Middle frontal gyrus (tissue), 1 donor: ENCODE data around the gene IFIT2.
"Not testable (repeated sequence)": the region's sequence is repeated elsewhere in the genome, so short reads cannot be mapped to it uniquely, and the experiment has no call there.

ENCODE experiments used
- DNase-seq: peaks from one replicate; pipeline ENCODE4 v3.0.0-alpha.2; 2015; ENCODE audit warnings: low spot score; ENCODE audit errors: extremely low spot score

IFIT2 gene, protein sequence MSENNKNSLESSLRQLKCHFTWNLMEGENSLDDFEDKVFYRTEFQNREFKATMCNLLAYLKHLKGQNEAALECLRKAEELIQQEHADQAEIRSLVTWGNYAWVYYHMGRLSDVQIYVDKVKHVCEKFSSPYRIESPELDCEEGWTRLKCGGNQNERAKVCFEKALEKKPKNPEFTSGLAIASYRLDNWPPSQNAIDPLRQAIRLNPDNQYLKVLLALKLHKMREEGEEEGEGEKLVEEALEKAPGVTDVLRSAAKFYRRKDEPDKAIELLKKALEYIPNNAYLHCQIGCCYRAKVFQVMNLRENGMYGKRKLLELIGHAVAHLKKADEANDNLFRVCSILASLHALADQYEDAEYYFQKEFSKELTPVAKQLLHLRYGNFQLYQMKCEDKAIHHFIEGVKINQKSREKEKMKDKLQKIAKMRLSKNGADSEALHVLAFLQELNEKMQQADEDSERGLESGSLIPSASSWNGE

DNA sequence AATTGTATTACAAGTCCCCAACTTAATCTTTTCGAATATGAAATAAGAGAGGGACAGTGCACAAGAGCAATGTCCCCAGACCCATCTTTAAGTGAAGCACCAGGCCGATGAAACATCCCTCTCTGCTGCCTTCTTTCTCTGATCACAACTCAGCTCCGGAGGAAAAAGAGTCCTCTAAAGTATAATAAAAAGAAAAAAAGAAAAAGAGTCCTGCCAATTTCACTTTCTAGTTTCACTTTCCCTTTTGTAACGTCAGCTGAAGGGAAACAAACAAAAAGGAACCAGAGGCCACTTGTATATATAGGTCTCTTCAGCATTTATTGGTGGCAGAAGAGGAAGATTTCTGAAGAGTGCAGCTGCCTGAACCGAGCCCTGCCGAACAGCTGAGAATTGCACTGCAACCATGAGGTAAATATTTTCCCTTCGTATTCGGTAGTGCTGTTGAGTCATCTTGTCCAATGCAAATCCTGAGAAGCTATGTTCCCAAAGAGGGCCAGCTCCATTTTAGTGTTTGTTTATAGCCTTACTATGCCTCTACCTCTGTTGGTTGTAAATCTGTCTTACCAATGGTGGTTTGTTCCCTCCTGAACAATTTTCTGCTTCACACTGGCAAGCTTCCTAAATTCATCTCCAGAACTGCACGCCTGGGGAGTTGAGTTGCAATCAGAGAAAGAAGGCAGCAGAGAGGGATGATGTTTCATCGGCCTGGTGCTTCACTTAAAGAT lies at the start of gene IFIT2:
TSS of gene IFIT2 (plus strand) at position 326 of the 725 bp plus-strand sequence. CDS start at position 404, 78 bp downstream.
- DNase-seq: no peak

DNA sequence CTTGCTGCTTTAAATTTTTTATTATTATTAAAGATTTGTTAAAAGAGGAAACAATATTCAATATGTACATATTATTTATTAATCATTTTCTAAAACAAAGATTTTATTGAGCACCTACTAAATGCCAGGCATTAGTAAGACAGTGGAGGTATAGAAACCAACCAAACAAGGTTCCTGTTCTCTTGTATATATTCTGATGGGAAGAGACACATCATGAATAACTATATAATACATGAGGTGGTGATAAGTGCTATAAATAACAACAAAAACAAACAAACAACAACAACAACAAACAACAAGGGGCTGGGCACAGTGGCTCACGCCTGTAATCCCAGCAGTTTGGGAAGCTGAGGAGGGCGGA lies 49.6 kb upstream of the IFIT2 start:
- DNase-seq: no peak

DNA sequence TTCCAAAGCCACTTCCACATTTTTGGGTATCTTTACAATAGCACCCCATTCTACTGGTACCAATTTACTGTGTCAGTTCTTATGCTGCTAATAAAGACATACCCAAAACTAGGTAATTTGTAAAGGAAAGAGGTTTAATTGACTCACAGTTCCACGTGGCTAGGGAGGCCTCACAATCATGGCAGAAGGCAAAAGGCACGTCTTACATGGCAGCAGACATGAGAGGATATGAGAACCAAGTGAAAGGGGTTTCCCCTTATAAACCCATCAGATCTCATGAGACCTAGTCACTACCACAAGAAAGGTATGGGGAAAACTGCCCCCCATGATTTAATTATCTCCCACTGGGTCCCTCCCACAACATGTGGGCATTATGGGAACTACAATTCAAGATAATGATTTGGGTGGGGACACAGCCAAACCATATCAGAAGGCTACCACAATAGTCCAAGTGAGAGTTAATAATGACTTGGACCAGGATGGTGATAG lies 46.7 kb upstream of the IFIT2 start:
- DNase-seq: not testable (repeated sequence)

DNA sequence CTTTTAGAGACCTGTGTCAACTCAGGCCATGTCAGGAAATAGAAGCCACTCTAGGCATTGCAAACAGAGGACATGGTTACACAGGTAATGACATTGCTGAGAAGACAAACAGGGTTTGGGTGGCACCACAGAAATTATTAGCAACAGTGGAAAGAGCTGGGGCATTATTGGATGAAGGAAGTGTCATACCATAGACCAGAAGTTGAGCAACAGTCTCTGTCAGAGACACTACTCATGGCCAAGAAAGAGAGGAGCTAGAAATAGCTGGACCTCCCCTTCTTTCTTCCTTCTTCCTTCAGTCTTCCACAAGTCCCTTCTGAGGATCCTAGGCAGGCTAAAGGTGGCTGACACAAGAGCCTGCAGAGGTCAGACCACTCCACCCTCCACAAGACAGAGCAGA lies 46.1 kb upstream of the IFIT2 start:
- DNase-seq: no peak

DNA sequence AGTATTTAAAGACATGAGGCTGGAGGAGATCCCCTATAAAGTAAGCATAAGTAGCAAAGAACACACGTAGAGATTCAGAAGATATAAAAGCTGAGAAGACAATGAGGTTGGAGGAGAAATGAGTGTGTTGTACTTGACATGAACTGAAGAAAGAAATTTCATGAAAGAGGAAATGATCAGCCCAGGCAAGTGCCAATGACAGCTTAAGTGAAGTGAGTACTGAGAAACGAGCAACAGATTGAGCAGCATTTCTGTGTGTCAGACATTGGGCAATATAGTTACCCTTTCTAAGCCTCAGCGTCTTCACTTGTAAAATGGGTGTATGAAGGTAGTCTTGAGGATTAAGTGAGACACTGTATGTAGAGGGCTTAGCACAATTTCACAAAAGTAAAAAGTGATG lies 45.5 kb upstream of the IFIT2 start:
- no peak for DNase-seq

DNA sequence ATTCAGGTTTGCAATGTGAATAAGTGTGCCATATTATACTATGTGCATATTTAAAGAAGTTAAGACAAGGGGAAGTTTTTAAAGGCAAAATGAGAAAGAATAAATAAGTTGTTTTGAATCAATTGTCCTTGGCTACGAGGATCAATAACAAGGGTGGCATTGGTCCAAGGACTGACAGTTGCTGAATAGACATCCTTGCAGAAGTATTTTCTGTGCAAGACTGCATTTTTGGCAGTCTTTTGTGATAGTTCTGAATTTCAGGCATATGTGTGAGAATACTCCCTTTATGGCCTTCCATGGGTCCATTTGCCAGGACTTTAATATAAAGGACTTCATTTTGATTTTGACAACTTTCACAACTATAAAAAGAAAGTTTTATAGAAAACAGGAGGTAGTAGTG lies 44.9 kb upstream of the IFIT2 start:
- DNase-seq: no peak

DNA sequence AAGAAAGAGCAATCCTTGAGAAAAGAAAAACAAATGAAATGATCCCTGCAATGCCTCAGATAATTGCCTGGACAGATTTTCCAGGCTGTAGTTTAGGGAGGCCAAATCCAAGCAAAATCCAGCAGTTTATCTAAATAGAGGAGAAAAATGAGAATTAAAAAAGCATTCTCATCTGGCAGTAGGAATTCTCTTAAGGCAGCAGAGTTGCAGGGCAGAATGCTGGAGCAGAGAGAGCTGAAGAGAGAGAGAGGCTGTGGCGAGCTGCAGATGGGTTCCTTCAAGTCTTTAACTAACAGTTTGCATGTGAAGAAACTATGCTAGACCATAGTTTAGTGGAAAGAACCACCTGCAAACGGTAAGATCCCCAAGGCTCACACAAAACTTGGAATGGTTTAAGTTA lies 44.3 kb upstream of the IFIT2 start:
- DNase-seq: no peak

DNA sequence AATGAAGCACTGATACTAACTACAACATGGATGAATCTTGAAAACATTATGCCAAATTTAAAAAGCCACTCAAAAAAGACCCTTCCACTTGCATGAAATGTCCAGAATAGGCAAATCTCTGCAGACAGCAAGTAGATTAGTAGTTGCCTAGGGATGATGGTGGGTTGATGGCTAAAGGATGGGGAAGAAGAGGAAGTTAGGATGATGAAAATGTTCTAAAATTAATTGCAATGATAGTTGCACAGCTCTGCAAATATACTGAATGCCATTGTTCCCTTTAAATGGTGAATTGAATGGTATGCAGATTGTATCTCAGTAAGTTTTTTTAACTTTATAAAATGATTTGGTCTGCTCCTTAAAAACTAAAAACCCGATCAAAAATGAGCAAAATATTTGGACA lies 43.0 kb upstream of the IFIT2 start:
- DNase-seq: no peak

DNA sequence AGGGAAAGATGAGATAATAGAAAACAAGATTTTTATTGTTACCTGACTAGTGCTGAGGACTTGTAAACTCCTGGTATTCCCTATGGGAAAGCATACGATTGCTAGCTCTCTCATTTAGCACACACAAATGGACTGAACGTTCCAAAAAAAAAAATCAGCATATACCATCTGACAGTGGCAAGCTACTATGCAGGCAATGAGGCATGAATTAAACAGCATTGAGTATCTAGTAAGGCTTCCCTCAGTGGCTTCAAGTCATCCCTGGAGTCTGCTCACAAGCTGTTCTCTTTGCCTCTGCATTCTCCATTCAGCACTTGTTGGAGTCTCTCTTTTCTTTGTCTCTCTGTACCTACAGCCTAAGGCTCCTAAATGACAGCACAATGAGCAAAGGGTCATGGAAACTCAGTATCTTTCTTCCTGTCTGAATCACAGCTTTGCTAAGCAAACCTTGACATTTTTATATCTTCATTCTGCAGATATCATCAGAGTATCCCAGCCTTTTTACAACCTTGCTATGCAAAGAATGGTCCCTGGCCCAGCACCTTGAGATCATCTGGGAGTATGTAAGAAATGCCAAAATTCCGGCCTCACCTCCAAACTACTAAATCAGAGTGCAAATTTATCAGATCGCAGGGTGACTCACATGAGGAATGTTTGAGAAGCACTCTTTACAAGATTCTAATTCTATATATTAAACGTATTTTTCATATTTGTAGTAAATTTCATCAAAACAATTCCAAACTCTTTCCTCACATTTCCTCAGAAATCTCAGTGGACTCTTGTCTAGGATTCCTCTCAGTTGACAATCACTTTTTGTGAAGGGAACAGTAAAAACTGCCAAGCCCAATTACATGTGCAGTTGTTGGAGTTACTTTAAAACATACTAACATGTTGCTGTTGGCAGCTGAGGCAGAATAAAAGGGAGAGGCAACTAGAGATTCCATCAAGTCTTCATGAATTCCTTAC lies 39.5 kb upstream of the IFIT2 start:
- no peak for DNase-seq

DNA sequence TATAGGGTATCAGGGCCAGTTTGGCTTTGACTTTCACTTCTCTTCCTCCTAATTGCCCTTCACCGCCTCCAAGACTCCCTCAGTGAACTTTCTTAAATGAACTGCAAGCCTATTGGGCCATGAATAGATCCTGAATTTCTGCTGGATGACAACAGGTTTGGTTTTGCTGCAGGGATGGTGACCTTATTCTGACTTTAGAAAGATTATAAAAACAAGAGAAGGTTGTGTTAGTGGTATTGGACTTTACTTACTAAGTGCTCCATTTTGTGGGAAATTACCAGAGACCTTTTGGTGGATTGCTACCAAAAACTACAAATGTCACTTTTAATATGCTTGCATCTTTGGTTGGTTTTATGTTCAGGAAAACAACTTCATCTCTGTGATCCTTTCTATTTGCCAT lies 38.8 kb upstream of the IFIT2 start:
- no peak for DNase-seq

DNA sequence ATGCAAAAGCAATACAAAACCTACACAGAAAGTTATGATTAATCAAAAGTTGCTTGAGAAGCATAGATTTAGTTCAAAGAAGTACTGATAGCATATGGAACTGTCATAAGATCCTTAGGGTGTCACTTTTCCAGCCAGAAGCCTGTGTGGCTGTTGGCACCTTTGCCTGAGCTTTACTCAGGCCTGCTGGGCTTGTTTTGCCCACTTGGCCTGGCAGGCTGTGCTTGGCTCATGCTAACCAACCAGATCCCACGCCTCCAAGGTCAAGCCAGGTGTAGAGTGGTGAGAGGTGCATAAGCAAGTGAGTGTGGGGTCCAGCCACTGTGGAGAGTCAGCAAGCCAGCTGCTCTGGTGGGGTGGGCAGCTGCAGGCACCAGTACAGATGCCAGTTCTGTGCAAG lies 38.3 kb upstream of the IFIT2 start:
- DNase-seq: no peak

DNA sequence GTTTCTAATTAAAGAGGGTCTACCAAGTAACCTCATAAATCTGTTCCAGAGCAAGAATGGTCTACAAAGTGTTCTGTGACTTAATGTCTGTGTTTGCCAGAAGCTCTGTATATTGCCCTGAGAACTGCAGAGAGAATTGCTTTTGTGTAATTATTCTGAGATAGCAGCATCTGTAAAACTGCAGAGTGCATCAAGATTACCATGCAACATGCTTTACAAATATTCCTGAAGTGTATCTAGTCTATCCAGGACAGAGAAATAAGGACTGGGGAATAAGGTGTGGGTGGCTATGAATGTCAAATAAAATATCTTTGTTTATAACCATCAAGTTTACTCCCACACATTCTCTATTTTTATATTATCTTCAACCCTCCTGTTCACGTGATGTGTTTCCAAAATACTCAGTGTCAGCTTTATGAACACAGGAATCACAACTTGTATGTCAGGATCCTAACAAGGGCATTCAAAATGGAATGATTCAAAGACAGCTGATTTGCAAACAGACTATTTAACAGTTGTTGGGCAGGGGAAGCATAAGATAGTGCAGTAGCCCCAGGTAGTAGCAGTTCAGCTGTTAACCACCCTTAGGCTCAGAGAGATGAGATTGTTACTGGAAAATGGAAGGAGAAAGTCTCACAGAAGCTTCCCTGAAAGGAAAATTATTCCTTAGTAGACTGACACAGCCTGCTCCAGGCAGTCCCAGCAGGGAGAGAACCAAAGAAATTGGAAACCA lies 35.0 kb upstream of the IFIT2 start:
- no peak for DNase-seq

DNA sequence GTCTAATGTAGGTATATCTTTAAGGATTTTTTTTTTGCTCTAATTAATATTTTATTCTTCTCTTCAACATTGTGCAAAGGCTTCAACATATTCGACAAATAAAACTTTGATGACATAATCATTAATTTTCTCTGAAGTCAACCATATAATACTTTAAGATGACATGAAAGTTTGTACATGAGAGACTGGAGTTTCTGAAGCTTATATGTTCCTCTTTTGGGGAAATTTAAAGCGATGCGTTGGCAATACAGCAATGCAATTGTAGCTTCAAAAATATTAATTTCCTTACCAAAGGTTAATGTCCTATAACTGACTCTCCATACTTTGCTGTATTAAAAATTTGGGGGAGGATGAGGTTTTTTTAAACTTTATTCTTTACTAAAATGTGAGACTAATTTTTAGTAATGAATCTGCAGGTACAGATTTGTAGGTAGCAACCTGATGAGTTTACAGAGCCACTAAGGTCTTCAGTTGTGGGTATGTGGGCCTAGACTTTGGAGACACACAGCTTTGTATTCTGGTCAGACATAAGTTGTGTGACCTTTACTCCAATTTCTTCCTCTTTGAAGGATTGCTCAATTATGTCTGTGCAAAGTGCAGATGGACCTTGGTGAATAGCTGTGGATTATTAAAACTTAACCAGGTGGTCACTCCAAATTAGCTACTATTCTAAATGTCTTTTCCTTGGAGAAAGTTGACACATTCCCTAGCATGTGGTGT lies 32.3 kb upstream of the IFIT2 start:
- no peak for DNase-seq

DNA sequence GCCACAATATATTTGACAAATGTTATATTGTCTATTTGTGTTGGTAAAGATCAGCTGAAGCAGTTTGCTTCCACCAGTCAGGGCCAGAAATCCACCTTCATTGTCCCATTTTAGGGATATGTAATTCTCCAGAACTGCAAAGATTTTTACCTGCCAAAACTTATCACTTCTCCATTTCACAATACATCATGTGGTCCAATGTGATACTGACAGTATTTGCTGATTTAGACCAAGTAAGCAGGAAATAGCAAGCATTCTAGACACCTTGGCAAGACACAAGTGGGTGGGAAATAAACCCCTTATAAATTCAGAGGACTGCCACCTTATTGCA lies 31.7 kb upstream of the IFIT2 start:
- no peak for DNase-seq

DNA sequence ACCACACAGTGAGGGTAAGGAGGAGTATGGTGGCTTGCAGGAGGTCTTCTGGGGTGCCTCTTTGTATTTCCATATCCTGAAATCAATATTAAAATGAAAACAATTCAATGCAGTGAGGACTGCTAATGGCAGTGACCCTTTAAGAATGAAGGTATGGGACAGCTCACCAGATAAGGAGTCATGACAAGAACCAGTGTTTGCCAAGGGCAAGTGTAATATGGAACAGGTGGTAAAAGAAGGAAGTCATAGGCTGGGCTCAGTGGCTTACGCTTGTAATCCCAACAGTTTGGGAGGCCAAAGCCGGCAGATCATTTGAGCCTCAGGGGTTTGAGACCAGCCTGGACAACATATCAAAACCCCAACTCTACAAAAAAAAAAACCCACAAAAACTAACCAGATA lies 30.3 kb upstream of the IFIT2 start:
- DNase-seq: no peak

DNA sequence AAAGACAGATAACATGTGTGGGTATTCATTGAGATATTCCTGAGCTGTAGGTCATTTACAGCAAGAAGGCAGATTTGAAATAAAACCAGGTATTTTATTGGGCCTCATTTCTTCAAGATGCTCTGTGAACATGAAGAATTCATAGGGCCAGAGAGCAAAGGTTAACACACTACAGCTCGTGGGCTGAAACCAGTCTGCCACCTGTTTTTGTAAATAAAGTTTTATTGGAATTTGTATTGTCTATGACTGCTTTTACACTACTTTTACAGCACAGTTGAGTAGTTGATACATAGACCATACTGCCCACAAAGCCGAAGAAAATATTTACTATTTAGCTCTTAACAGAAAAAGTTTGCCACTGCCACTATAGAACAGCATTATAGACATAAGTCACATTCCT lies 28.2 kb upstream of the IFIT2 start:
- DNase-seq: no peak

DNA sequence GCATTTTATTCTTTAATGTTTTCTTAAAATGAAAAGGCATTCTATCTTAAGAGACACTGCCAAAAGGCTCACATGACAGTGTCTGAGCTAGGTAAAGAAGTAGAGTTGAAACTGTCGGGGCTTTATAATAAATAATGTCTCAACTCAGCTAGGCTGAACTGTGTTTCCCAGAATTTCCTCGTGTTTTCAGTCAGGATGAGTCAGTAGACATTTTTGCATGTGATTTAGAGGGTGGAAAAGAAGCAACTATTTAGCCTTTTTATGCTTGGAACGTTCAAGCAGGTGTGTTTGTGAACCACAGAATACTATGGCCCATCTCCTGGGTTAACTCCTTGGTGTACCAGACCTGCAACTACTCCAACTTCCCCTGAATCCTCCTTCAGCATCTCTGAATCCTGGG lies 26.9 kb upstream of the IFIT2 start:
- no peak for DNase-seq

DNA sequence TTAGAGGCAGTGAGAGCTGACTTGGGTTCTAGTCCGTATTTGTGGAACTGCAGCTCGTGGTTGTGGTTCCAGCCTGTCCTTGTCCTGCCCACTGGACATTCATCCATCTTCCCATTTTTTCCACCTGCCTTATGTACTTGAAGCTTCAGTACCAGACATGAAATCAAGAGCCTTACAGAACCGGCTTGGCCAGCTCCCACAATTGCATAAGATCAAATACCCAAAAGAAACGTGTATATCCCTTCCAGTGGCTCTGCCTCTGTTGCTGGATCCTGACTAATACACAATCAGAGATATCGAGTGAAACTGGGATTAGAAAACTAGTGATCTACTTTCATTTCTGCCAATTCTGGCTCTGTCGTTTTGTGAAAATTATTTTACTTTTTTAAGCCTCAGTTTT lies 26.5 kb upstream of the IFIT2 start:
- no peak for DNase-seq

DNA sequence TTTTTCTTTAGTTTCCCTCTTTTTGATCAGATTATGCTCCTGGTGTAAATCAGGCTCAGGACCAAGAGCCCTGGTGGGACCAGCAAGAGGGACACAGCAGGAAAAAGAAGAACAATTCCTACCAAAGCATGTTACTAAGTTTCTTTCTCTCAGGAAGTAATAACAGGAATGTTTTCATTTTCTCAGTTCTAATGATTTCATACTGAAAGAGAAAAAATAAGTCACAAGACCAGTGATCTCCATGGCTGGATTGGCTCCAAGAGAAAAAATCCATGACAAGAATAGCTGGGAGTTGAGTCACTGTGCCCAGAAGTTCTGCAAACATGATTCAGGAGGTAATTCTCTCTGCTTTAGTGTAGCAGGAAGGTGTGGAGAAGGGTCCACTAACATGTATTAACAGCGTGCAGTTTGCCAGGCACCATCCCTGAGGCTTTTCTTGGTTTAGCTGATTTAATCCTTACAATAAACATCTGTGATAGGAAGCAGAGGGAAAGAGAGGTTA lies 23.8 kb upstream of the IFIT2 start:
- peak; percentile 69 for DNase-seq

DNA sequence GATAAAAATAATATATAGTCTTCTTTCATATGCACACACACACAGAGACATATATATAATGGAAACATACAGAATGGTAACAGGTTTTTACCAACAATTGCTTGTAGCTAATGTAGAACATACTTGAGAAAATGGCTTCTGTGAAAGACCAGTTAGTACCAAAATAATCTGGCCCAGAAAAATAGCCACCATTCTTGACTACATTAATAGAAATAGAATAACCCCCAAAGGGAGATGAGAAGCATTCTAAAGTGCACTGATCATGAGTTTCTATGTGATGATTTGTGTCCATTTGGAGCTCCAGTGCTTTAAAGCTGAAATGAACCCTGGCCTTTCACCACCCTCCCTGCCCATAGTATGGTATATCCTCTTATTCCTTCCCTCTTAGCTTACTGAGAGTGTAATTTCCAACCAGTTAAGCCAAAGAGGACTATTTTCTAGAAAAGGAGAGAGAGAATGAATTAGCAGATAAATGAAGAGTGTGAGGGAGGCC lies 22.9 kb upstream of the IFIT2 start:
- no peak for DNase-seq
